Astrocyte of the spinal cord (primary cell): ENCODE measurements around the gene DNAH7.

Experiments used
- DNase-seq: peaks from one replicate; pipeline ENCODE4 v3.0.0; 2011; ENCODE audit warnings: low read depth, low spot score
- H3K4me3 ChIP-seq: 2 replicates; pipeline ENCODE4 v1.5.1; 2011; ENCODE audit warnings: low read depth, mild to moderate bottlenecking, low read length, moderate library complexity
- CTCF ChIP-seq: IDR thresholded peaks from 2 replicates; pipeline ENCODE4 v1.5.1; 2012; ENCODE audit warnings: low read depth, mild to moderate bottlenecking, low read length, inconsistent platforms
- in situ Hi-C: cut with HindIII; loops from 2 replicates; pipeline ENCODE4 v1.10.0; 2017; ENCODE audit warnings: low sequenced_read_pairs

DNAH7 gene

GRCh38 chr2:195815083-195815482 is 253.6 kb downstream of the DNAH7 start:
- no peak for TF ChIP-seq CTCF
- no peak for DNase-seq
- in situ Hi-C loops, result no loop called here
- no peak overlapping the region for H3K4me3 ChIP-seq

GRCh38 chr2:195813421-195813820 is 255.2 kb downstream of the DNAH7 start:
- H3K4me3 ChIP-seq, result no peak overlapping the region
- no peak for TF ChIP-seq CTCF
- DNase-seq, result no peak
- in situ Hi-C loops, result no loop called here

- no peak for DNase-seq
- in situ Hi-C loops, result no loop called here
- no peak overlapping the region for H3K4me3 ChIP-seq
- TF ChIP-seq CTCF, result no peak
Measured at GRCh38 chr2:195810340-195811098, 258.1 kb downstream of the DNAH7 start.

GRCh38 chr2:195808189-195808588 is 260.4 kb downstream of the DNAH7 start:
- in situ Hi-C loops, result no loop called here
- TF ChIP-seq CTCF, result no peak
- H3K4me3 ChIP-seq, result no peak overlapping the region
- no peak for DNase-seq

- no peak for TF ChIP-seq CTCF
- in situ Hi-C loops, result no loop called here
- no peak for DNase-seq
- no peak overlapping the region for H3K4me3 ChIP-seq
Measured at GRCh38 chr2:195805283-195805976, 263.2 kb downstream of the DNAH7 start.

GRCh38 chr2:195795879-195796278 is 272.8 kb downstream of the DNAH7 start:
- DNase-seq, result no peak
- H3K4me3 ChIP-seq, result no peak overlapping the region
- TF ChIP-seq CTCF, result no peak
- in situ Hi-C loops, result no loop called here
